NCI-H1417 treated with DMSO at 0.1 percent for 48 hours (cell line): ENCODE data around the gene ASZ1.

Source experiments
- DNase-seq: peaks from one replicate; lab custom pipeline; 2025; lab: John Stamatoyannopoulos, UW

Gene ASZ1

DNA sequence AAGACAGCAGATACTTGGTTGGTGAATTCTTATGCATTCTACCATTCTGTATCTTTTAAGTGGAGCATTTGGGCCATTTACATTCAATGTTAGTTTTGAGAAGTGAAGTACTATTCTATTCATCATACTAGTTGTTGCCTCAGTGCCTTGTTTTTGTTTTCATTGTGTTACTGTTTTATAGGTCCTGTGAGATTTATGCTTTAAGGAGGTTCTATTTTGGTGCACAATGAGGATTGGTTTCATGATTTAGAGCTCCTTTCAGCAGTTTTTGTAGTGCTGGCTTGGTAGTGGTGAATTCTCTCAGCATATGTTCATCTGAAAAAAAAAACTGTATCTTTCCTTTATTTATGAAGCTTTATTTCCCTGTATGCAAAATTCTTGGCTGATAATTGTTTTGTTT lies 81.1 kb downstream of the ASZ1 start:
- DNase-seq = no peak

- no peak for DNase-seq
Observed at GRCh38 chr7:117338020-117338419, 89.3 kb downstream of the ASZ1 start.

GRCh38 chr7:117333168-117333567 lies 94.1 kb downstream of the ASZ1 start:
- DNase-seq = no peak

- DNase-seq = no peak
Observed at GRCh38 chr7:117332031-117332430, 95.3 kb downstream of the ASZ1 start.

GRCh38 chr7:117325836-117326235 lies 101.5 kb downstream of the ASZ1 start:
- no peak for DNase-seq

- no peak for DNase-seq
Observed at GRCh38 chr7:117324960-117325359, 102.3 kb downstream of the ASZ1 start.

- DNase-seq = no peak
Observed at GRCh38 chr7:117323851-117324711, 103.2 kb downstream of the ASZ1 start.

DNA sequence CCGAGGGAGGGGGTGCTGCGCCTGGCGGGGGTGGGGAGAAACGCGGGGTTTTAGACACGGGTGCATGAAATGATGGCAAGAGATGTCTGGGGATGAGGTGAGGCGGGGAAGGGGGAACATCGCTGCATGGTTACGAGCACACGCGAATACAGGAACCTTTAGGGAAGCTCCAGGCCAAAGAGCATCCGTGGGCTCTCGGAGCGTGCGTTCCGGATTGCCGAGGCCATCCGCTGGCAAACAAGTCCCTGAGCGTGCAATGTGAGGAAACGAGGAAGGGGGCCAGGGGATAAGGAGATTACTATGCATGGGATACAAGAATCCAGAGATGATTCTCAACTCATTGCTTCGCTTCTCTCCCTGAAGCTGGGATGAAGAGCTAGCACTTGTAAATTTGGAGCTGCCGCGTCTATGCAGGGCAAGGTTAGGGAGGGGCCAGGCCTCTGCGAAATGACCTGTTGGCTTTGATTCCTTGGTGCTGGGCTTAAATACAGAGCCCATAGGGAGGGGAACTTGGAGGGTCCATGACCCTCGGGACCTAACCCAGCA lies 103.9 kb downstream of the ASZ1 start:
- DNase-seq = no peak

DNA sequence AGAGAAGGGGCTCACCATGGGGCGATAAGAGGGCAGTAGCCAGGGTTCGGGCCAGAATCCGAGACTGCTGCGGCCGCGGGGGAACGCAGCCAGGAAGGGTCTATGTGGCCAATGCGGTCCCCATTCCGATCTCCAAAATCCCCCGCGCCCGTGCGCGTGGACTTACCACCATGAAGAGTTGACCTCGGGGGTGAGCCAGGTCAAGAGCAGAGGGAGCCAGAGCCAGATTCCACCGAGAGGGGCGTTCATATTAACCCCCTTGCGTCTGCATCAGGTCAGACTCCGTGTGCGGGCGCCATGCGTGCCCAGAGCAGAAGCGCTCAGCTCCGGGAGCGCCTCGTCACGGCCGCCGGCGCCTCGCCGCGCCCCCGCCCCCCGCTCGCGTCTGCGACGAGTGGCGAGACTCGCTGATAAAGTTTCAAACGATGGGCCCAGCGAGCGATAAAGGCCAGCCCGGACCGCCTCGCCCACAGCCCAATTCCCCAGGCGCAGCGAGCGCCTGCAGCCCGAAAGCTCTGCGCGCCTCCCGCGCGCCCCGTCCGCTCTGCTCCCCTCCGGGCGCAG lies 104.5 kb downstream of the ASZ1 start, which contains the start of gene WNT2:
TSS of gene WNT2 (minus strand) at position 318 of the 564 bp plus-strand sequence. CDS start at position 249, 69 bp downstream.
- DNase-seq = no peak

GRCh38 chr7:117320523-117320922 lies 106.8 kb downstream of the ASZ1 start:
- DNase-seq = no peak

DNA sequence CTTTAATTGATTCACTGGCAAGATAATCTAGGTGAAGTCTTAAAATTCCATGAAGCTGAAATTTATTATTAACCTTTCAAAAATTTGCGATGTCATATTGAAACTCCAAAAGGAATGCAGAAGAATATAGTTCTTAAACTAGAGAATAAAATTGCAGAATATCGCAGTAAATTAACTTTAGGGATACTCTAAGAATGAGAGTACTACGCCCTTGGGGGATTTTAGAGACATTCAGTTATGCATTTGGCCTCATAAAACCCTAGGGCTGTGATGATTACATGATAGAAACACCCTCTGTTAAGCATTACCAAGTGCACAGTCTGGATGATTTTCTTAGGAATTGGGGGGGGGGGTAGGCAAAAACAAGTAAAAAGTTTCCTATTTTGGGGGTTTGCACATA lies 108.1 kb downstream of the ASZ1 start:
- no peak for DNase-seq

GRCh38 chr7:117313582-117313981 lies 113.7 kb downstream of the ASZ1 start:
- no peak for DNase-seq
